Stimulated activated naive CD4-positive, alpha-beta T cell treated with Interleukin-2 at 50 U/mL for 16 hours (primary cell): Measurements from ENCODE around the gene GALNT1.

Experiments
- DNase-seq: peaks from one replicate; lab custom pipeline; 2025; lab: John Stamatoyannopoulos, UW

Gene GALNT1

DNA sequence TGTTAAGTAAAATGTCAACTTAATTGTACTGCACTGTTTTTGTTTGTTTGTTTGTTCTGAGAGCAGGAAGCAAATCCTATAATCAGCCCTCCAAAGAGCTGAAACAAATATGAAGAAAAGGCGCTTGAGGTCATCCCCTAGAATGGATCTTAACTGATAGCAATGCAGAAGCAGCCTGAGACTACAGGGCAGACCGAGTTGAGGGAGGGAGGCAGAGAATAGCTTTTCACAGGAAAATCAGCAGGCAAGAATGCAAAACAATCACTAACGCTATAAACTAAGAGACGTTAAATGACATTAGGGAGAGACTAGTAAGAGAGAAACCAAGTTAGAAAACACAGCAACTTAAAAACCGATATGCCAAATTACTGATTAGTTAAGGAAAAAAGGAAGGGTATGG lies 37.2 kb downstream of the GALNT1 start:
- DNase-seq = no peak

DNA sequence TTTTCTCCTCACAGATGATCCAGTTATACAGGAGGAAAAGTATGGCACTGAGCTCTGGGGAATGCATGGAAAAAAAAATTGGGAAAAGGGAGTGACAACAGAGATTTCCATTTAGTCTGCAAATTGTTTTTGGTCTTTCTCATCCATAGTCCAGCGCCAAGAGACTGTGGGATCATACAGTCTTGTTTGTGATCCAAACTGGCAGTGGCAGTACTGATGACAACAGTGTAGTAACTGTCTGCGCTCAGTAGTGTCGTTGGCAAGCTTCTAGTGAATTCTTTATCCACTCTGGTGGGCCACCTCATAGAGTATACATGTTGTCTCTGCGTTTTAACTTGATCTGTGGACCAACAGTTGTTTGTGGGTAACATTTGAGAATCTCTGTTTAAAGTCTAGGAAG lies 37.9 kb downstream of the GALNT1 start:
- DNase-seq = no peak

DNA sequence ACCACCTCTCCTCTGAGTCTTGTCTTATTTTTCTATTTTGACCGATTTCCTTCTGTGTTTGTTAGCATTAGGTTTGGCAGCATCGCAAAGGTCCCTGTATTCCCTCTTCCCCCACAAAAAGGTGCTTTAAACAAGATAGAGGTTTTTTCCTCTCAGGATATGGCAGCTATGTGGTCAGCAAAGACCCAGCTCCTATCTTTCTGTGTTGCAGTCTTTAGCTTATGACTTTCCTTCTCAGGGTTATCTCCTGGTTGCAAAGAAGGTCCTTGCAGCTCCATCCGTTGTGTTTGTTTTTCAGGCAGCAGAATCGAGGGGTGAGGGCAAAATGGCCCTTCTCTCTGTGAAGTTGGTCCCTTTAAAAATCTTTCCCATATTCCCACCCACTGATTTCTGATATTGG lies 38.4 kb downstream of the GALNT1 start:
- DNase-seq = no peak

DNA sequence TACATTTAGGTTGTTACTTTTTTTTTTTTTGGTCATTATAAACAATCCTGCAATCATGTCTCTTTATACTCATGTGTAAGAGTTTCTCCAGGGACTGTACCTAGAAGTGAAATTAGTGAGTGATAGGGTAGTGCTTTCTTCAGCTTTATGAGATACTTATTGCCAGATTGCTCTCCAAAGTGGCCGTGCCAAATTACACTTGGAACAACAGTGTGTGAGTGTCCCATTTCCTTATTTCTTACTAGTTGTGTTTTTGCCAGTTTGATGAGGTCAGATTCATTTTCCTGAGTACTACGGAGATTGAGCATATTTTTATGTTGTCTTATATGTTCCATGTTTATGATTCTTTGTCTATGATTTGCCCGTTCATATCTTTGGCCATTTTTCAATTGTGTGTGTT lies 39.2 kb downstream of the GALNT1 start:
- no peak for DNase-seq

DNA sequence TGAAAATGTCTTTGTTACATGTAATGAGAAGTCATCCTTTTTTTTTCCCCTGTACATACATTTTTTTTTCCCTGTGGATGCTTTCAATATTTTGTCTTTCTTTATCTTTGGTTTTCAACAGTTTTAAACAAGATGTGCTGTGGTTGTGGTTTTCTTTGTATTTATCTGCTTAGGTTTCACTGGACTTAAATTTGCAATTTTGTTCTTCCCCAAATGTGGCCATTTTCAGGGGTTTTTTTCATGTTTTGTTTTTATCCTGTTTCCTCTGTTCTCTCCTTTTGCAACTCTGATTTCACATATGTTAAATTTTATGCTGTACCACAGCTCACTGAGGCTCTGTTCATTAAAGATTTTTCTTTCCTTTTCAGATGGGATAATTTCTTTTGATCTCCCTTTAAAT lies 41.7 kb downstream of the GALNT1 start:
- DNase-seq = no peak

DNA sequence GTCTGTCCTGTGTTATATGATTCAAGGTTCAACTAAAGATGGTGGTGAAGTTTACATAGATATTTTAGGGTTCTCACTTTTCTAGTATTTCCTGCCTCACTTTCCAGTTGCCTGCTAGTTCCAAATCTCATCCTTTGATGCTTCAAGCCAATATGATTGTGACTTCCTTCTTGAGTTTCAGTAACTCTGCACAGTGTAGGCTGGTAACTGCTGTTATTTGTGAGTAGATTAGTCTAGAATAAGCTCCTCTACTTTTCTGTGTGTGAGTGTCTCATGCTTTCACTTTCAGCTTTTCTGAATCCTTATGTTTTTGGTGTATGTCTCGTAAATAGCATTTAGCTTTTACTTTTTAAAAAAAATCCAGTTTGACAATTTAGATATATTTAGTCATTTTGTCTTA lies 42.6 kb downstream of the GALNT1 start:
- DNase-seq = no peak

DNA sequence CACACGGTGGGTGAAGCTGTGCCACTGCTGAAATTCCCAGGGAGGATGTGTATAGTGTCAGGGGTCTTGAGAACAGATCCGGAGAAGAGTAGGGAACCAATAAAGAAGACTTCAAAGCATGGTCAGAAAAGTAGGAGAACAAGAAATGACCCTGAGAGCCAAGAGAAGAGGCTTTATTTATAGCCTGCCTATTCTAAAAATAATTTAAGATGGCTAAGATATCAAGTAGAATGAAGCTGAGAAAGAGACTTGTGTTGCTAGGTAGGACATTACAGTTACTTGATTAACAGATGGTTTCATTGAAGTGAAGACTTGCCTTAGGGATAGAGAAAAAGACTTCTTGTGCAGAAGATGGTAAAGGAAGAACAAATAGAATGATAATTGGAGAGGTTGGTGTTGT lies 43.7 kb downstream of the GALNT1 start:
- no peak for DNase-seq

DNA sequence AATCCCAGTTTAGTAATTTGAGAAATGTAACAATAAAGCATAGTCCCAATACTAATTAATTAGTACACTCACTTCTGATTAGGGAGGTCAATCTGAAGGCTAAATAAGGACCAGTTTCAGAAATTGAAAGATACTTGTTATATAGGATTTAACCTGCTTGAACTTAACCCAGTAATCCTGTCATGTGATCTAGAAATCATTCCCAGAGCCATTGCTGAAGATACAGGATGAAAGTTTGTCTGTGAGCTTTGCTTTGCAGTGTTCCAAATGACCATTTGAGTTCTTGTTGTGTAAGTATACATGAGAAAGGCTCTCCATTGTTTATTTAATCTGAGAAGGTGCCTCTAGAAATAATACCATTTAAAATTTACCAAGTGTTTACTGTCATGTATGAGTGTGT lies 52.2 kb downstream of the GALNT1 start:
- no peak for DNase-seq

DNA sequence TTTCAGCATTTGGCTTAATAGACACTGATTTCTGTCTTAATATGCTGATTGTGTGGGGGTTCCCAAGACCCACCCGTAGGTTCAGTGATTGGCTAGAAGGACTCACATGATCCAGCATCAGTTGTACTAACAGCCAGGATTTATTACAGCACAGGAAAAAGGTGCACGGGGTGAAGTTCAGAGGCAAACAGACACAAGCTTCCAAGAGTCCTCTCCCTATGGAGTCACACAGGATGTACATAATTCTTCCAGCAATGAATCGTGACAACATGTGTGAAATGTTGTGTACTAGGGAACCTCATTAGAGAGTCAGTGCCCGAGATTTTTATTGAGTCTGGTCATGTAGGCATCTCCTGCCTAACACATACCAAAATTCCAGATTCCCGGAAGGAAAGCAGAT lies 52.8 kb downstream of the GALNT1 start:
- no peak for DNase-seq

DNA sequence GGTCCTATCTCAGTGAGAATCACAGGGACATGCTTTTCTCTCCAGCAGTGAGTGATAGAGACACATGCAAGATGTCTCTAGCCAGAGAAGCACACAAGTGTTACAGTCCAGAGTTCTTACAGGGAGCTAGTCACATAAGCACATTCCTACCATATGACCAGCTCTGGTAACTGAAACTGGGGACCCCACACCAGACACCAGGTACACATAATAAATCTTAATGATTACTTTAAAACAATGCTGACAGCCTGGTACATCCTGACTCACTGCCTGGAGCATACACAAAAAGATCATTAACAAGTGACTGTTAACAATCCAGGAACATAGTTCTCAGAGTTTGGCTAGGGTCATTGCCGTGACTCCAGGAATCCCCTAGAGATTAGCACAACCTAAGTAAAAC lies 53.6 kb downstream of the GALNT1 start:
- DNase-seq = no peak

DNA sequence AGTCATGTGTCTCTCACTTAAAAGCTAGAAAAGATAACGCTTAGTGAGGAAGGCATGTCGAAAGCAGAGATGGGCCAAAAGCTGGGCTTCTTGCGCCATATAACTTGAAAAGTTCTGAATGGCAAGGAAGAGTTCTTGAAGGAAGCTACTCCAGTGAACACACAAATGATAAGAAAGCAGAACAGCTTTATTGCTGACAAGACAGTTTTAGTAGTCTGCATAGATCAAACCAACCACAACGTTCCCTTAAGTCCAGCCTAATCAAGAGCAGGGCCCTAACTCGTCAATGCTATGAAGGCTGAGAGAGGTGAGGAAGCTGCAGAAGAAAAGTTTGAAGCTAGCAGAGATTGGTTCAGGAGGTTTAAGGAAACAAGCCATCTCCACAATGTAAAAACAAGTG lies 55.7 kb downstream of the GALNT1 start:
- no peak for DNase-seq

DNA sequence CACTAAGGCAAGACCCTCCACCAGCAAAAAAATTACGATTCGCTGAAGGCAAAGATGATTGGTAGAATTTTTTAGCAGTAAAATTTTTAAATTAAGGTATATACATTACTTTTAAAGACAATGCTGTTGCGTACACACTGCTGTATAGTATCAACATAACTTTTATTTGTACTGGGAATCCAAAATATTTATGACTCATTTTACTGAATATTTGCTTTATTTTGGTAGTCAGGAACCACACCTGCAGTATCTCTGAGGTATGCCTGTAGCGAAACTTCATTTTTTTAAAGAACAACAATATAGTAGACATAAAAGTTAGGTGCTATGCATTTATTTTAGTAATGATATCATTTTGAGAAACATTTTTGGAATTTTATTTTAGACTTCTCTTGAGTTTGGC lies 57.8 kb downstream of the GALNT1 start:
- DNase-seq = no peak

DNA sequence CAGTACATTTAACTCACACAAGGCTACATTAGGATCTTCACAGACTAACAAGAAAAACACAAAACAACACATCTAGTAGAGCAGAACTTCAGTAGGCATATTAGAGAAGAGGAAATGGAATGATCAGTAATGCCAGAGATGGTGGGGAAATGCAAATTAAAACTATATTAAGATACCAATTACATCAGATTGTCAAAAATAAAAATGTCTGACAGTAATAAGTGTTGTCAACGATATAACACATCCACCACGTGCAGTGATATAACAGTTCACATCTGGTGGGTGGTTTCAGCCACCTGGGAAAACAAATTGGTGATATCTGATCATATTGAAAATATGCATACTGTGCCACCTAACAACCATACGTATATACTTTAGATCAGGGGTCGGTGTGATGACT lies 59.9 kb downstream of the GALNT1 start:
- no peak for DNase-seq

DNA sequence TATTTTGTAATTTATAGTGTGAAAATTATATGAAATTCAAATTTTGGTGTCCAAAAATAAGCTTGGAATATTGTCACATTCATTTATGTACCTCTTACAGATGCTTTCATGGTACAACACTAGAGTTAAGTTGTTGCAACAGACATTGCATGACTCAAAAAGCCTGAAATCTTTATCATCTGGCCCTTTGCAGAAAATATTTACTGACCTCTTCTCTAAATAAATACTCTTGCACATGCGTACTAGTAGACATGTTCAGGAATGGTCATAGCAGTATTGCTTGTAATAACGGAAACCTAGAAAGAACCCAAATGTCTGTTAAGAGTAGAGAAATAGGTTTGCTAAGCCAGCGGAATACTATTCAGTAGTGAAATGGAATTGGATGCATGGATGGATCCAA lies 60.4 kb downstream of the GALNT1 start:
- no peak for DNase-seq

DNA sequence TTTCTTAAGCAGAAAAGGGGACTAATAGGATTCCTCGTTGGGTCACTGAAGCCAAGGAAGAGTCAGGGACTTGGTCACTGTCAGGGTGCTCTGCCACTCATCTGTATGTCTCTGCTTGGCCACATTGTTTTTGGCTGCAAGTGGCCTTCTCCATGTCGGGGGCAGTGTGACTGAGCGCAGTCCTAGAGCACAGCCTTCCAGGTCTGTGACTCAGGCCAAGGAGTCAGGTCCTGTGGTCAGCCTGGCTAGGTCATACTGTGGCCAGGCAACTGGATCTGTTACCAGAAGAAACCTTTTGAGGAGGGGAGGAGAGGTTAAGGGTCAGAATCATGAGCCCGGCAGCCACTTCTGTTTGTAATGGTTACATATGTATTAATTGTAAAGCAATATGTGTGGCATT lies 61.3 kb downstream of the GALNT1 start:
- no peak for DNase-seq

DNA sequence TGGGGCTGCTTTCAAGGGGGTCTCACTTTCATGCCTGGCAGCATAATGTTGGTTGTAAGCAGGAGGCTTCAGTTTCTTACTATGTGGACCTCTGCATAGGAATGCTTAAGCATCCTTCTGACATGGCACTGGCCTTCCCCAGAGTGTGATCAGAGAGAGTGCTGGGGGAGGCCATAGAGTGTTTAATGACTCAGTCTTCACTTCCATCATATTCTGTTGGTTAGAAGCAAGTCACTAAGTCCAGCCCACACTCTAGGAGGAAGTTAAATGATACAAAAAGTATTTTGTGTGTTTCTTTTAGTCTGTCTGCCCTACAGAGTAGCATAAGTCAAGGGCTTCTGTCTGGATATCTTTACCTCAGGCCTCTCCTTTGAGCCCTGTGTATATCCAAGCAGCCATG lies 64.9 kb downstream of the GALNT1 start:
- DNase-seq = no peak

DNA sequence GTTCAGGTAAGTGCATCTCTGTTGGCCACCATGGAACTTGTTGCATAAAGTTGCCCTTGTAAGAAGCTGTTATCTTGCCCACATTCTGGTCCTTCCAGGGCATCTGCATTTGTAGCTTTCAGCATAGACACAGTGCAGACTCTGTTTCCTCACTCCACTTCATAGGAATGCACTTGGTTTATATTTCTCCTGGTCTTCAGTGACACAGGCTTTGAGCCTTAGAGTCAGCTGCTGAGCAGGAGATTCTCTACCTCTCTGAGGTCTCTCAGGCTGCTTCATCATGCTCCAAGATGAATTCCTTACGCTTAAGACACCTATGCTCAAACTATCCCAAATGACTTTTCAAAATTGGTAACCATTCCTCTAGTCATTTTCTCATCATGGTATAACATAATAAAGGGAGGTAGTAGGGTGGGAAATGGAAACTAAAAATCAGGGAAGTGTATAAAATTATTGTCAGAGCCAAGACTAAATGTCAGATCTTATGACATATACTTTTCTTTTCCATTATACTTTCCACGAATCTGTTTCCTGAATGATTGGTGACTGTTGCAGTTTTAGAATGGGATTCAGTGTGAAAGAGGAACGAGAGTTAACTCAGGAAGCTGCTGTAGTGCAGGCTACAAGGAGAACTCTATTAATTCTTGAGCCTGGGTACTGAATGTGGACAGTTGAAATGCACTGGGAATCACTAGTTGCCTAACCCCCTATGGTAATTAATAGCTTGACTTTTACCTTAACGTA lies 72.0 kb downstream of the GALNT1 start:
- DNase-seq = no peak

DNA sequence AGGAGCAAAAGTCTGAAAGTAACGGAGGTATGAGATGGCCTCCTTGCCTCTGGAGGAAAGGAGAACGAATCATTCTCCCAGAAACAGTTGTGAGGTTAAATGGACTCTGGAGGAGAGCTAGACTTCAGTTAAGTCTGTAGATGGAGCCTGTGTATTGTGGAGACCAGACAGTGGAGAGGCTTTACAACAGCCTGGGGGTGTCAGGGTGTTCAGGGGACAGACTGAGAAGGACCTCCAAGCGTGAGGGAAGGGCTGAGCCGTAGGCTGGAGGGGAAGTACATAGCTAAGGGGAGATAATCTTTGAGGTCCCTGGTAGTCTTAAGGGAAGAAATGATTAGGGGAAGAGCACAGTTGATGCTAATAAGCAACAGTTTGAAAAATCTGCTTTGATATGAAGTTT lies 76.6 kb downstream of the GALNT1 start:
- no peak for DNase-seq

DNA sequence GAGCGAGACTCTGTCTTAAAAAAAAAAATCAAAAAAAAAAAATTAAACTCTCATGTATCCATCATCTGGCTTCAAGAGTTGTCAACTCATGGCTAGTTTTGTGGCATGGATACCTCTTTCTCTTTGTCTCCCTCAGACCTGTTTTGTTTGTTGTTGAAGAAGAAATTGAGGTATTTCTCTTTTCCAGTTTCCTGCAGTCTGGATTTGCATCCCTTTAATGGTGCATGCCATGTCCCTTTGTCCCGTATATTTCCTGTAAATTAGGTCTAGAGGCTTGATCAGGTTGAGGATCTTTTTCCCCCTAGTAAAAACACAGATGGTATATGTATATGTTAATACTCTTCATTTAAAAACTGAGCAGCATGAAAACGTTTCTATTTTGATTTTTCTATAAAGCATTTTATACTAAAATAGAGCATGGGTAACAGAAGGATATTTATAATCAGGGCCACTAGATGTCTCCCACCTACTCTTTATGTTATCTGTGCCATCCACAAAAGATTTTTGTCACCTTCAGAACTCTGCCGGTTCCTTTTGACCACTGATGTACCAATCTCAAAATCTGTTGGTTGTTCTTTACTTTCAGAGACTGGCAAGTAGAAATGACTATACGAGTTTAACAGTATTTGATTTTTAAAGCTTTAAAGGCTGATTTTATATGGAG lies 80.1 kb downstream of the GALNT1 start:
- DNase-seq = no peak

DNA sequence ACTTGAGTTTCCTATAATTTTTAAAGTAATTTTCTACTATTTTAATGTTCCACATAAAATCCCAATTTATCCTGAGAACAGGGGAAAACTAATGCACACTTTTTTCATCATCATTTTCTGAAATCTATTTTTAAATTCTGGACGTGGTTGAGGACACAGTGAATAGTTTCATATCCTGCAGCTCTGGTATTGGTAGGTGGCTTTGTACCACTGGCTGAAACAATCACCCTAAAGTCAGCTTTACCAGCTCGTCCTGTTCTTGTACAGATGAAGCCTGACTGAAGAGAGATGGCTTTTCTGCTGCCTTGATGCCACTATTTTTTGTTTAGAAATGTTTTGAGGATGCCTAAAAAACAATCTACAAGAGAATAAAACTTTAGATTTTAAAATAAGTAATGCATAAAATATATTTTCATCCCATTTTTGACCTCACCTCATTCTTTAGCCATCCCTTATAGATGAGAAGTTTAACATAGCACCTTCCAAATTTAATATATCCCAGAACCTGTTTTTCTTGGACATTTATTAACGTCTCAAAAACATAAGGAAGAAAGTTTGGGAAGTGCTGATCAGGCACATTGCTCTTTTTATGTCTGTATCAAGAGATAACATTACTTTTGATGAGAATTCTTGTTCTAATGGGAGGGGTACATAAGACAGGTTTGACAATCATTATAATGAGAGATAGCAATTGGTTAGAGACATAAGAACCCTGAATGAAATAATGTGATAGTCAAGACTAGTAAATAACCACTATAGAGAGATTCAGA lies 80.9 kb downstream of the GALNT1 start:
- no peak for DNase-seq

DNA sequence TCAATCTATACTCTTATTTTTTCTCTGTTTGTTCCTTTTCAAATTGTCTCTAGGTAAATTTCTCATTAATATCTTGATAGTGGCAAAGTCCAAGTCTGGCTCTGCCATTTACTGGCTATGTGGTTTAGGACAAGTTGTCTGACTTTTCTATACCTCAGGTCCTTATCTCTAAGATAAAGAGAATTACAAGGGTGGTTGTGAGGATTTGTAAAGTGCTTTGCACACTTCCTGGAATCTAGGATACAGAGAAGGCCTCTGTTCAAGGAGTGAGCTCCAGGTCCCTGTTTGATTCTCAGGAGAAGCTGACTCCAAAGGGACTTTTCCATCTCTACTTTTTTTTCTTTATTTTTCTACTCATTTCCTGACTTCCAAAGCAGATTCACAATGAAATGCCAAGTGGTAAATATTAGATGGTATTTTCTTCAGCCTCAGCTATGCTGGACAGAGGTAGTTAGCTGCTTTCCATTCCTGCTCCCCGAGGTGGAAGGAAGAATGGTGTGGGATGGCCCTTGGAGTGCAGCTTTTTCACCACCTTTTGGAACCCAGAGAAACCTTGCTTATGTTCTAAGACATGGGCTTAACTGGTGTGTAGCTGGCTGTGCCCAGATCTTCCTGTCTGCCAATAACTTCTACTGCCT lies 90.5 kb downstream of the GALNT1 start:
- DNase-seq = no peak

DNA sequence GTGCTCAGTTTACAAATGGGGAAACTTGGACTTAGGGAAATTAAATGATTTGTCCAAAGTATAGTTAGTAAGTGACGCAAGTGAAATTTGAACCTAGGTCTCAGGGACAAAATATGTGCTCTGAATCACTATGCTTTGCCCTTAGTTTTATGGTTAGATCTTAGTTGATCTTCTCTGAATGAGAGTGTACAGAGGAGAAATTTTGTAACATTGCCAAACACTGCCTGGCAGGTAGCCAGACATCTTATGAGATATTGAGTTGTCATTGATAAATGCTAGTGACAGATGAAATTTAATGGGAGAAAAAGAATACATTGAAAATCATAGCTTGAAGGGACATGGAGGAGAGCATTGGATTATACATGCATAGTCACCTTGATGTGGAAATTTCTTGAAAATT lies 91.4 kb downstream of the GALNT1 start:
- no peak for DNase-seq

DNA sequence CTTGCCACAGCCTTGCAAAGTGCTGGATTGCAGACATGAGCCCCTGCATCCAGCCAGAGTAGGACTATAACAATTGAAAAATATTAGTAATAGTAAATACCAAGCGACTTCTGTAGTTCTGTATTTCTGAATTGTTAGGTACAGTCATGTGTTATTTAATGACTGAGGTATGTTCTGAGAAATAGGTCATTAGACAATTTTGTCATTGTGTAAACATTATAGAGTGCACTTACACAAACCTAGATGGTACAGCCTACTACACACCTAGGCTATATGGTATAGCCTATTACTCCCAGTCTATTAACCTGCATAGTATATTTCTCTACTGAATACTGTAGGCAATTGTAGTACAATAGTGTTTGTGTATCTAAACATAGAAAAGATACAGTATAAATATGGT lies 92.1 kb downstream of the GALNT1 start:
- no peak for DNase-seq
